Right lobe of liver (tissue), 6 donors: ENCODE measurements around the gene ADARB2. TPM values are rescaled to one million over a fixed set of nuclear protein-coding genes. Genes with fewer than 3 reads are reported as not detected.
A peak's percentile ranks its signal among the peaks of the same experiment; 100 is the strongest.

Experiments
- ATAC-seq, 4 donors: fragments of 200-7000 bp; cut with Tn5 transposase; one replicate each; pipeline ENCODE4 v1.9.1; 2020; ENCODE audit warnings: mild to moderate bottlenecking in 4 of 4, moderate library complexity in 4 of 4
- DNase-seq, 3 donors: peaks; one replicate each; pipeline ENCODE4 v3.0.0-alpha.2; 2020
- H3K27ac ChIP-seq, 3 donors: fragments of 200-600 bp; one replicate each; pipeline ENCODE4 v1.8.0; 2022
- H3K27me3 ChIP-seq, 2 donors: fragments of 200-600 bp; one replicate each; pipeline ENCODE4 v1.8.0; 2022
- H3K36me3 ChIP-seq, 4 donors: fragments of 200-600 bp; sonication (generic) in 1 of 4; one replicate each; pipeline versions ENCODE4 v1.5.1 to v1.8.0; 2017 to 2022; ENCODE audit warnings: control low read depth in 1 of 4
- H3K4me1 ChIP-seq, 4 donors: fragments of 200-600 bp; sonication (generic) in 1 of 4; one replicate each; pipeline versions ENCODE4 v1.5.1 to v1.8.0; 2017 to 2022; ENCODE audit warnings: control low read depth in 1 of 4
- H3K4me3 ChIP-seq, 3 donors: fragments of 200-600 bp; one replicate each; pipeline ENCODE4 v1.8.0; 2022
- H3K9me3 ChIP-seq, 4 donors: fragments of 200-600 bp; sonication (generic) in 1 of 4; one replicate each; pipeline versions ENCODE4 v1.5.1 to v1.8.0; 2017 to 2022; ENCODE audit warnings: control low read depth in 1 of 4
- CTCF ChIP-seq, 4 donors: fragments of 200-600 bp in 3 of 4; fragments of 450-650 bp in 1 of 4; IDR thresholded peaks; one replicate each; pipeline versions ENCODE4 v1.5.1 to v1.8.0; 2016 to 2022; ENCODE audit warnings: antibody characterized with exemption in 4 of 4, mild to moderate bottlenecking in 2 of 4
- POLR2A ChIP-seq: fragments of 450-650 bp; IDR thresholded peaks from one replicate; pipeline ENCODE4 v1.6.1; 2017; ENCODE audit warnings: antibody characterized with exemption, mild to moderate bottlenecking
- WGBS: methylation state at CpG from one replicate; pipeline ENCODE4 v1.1.6; 2018; ENCODE audit warnings: low coverage, low lambda C conversion rate; ENCODE audit not compliant: insufficient coverage; ENCODE audit errors: missing lambda C conversion rate; 5-methylcytosine and 5-hydroxymethylcytosine counted together
- intact Hi-C, 2 donors: fragments of 100-400 bp; cut with DNase I; formaldehyde crosslinking; loops; one replicate each; pipeline versions ENCODE4 v1.11.2 to v1.14.1; 2022
- total RNA-seq, 6 experiments: library from RNA; depleted of rRNA in 2 of 6; stranded (reverse); fragments of >200 nt in 2 of 6; fragmentation: NEBNext Ultra II Directional in 3 of 6; extraction: Animal tissue kit (Norgen Biotek cat#: 25700) in 3 of 6; gene quantifications; one replicate each; pipeline versions ENCODE4 v1.1.0 to v1.2.4, GENCODE V29; 2016 to 2023
- donor health status: DM: no; HTN: yes; CAD: no.
- donor health status: DM: no; HTN: no; CAD: no.
- donor health status: DM: no; HTN: no; CAD: no.
- donor health status: DM: no; HTN: yes; CAD: no.
- donor health status: DM: no; HTN: yes; CAD: no.

Gene ADARB2
- total RNA-seq, 6 experiments from 2014 or later: 0.07 to 0.68 (median 0.42) TPM

GRCh38 chr10:1190791-1191490 lies 546.4 kb downstream of the ADARB2 start:
- Histone ChIP-seq H3K9me3 (no peaks in the 10 kb centered on the region), H3K4me1 (no peaks in the 10 kb centered on the region), H3K27me3 (no peaks in the 10 kb centered on the region), H3K27ac (no peak overlapping the region), H3K36me3 (no peaks in the 10 kb centered on the region), H3K4me3 (no peak overlapping the region)
- DNase-seq (peak; percentile 5 to 39 (median 24)), ATAC-seq (no peak)
- WGBS: 69% methylated on average over 5 of the region's 22 CpGs
- no peak for TF ChIP-seq CTCF (IDR thresholded peaks at IDR 0.05)
- no peak for TF ChIP-seq POLR2A
- intact Hi-C loops: no loop called here

DNA sequence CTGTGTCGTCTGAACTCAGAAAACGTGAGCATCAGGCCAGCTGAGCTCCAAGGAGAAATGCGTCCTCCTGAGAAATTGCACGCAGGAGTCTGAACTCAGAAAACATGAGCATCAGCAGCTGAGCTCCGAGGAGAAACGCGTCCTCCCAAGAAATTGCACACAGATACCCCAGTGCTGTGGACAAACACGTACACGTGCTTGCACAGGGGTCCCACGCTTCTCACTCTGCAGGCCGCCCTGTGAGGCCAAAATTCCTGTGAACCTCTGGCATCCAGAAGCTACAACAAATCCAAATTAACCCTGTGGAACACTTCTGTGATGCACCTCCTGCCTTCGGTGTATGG lies 547.3 kb downstream of the ADARB2 start:
- H3K4me1 ChIP-seq: no peaks in the 10 kb centered on the region
- DNase-seq (peak in 1 of 3 donors; percentile 7), ATAC-seq (no peak)
- H3K27me3 ChIP-seq: no peaks in the 10 kb centered on the region
- 82% methylated on average over 3 of the region's 12 CpGs for WGBS
- intact Hi-C loops: no loop called here
- TF ChIP-seq POLR2A (no peak), CTCF (IDR thresholded peaks at IDR 0.05) (no peak)
- H3K4me3 ChIP-seq: no peak overlapping the region
- H3K9me3 ChIP-seq: no peaks in the 10 kb centered on the region
- H3K27ac ChIP-seq: no peak overlapping the region
- H3K36me3 ChIP-seq: no peaks in the 10 kb centered on the region

DNA sequence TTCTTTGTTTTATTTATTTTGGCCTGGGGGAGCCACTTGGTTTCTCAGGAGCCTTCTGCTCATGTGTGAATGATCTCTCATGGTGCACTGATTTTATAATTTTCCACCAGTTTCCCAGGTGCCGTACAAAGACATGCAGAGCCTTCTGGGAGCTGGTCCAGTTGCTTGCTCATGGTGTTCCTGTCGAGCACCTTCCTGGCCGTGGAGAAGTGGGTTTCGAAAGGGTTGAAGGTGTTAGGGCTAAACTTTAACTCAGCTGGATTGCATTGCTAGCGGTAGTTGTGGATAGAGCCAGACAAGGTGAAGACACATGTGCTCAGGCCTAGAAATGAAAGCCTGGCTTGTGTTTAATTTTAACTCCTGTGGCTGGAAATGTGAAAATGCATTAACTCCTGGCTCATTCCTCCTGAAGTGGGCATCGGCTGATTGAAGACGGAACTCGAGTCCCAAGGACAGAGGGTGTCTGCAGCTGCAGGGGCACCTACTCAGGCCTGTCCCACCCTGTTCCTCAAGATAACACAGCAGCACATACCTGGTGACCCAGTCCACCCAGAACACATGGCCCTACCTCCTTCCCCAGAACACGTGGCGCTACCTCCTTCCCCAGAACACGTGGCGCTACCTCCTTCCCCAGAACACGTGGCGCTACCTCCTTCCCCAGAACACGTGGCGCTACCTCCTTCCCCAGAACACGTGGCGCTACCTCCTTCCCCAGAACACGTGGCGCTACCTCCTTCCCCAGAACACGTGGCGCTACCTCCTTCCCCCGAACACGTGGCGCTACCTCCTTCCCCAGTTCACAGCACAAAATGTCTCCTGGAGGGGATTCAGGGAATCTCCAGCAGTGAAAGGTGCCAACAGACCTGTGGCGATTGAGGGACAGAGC lies 547.9 kb downstream of the ADARB2 start:
- TF ChIP-seq CTCF (IDR thresholded peaks at IDR 0.05) (no peak), POLR2A (no peak)
- intact Hi-C loops: no loop called here
- ATAC-seq (no peak), DNase-seq (peak in 2 of 3 donors; percentile 11 to 15)
- no peaks in the 10 kb centered on the region for H3K36me3 ChIP-seq
- H3K27ac ChIP-seq: no peak overlapping the region
- WGBS: 71% methylated on average over 18 of the region's 26 CpGs
- H3K4me1 ChIP-seq: no peaks in the 10 kb centered on the region
- H3K27me3 ChIP-seq: no peaks in the 10 kb centered on the region
- H3K9me3 ChIP-seq: no peaks in the 10 kb centered on the region
- H3K4me3 ChIP-seq: no peak overlapping the region

- H3K4me1 ChIP-seq: no peaks in the 10 kb centered on the region
- DNase-seq: peak in 1 of 3 donors; percentile 27
- no peak for TF ChIP-seq CTCF (IDR thresholded peaks at IDR 0.05)
- no peaks in the 10 kb centered on the region for H3K36me3 ChIP-seq
- ATAC-seq: no peak
- intact Hi-C loops: no loop called here
- WGBS: 86% methylated on average over 4 of the region's 14 CpGs
- no peaks in the 10 kb centered on the region for H3K27me3 ChIP-seq
- no peaks in the 10 kb centered on the region for H3K9me3 ChIP-seq
- no peak overlapping the region for H3K27ac ChIP-seq
- no peak overlapping the region for H3K4me3 ChIP-seq
Measured at GRCh38 chr10:1188558-1189135, 548.7 kb downstream of the ADARB2 start.
